Neural progenitor cell (in vitro differentiated cells): ENCODE data around the gene UROC1. TPM values are rescaled to one million over a fixed set of nuclear protein-coding genes. Genes with fewer than 3 reads are reported as not detected.

Source experiments
- DNase-seq: peaks from one replicate; pipeline ENCODE4 v3.0.0-alpha.2; 2016; ENCODE audit warnings: low spot score
- H2AFZ ChIP-seq: fragments of 200-600 bp; sonication (generic); replicated peaks from 2 replicates; pipeline ENCODE4 v1.6.1; 2016; ENCODE audit warnings: antibody characterized with exemption
- H3F3A ChIP-seq: fragments of 200-600 bp; sonication (generic); 2 replicates; pipeline ENCODE4 v1.6.1; 2016; ENCODE audit warnings: antibody characterized with exemption, low read depth
- H3K27ac ChIP-seq: fragments of 200-600 bp; sonication (generic); 2 replicates; pipeline ENCODE4 v1.5.1; 2016; ENCODE audit warnings: mild to moderate bottlenecking
- H3K27me3 ChIP-seq: fragments of 200-600 bp; sonication (generic); 2 replicates; pipeline ENCODE4 v1.6.1; 2016; ENCODE audit warnings: mild to moderate bottlenecking, moderate library complexity
- H3K36me3 ChIP-seq: fragments of 200-600 bp; sonication (generic); 2 replicates; pipeline ENCODE4 v1.5.1; 2016
- H3K4me1 ChIP-seq: fragments of 200-600 bp; sonication (generic); 2 replicates; pipeline ENCODE4 v1.6.1; 2016; ENCODE audit warnings: mixed run types
- H3K4me2 ChIP-seq: fragments of 200-600 bp; sonication (generic); 2 replicates; pipeline ENCODE4 v1.6.1; 2016
- H3K4me3 ChIP-seq: fragments of 200-600 bp; sonication (generic); 2 replicates; pipeline ENCODE4 v1.5.1; 2016
- H3K79me2 ChIP-seq: fragments of 200-600 bp; sonication (generic); 2 replicates; pipeline ENCODE4 v1.6.1; 2016; ENCODE audit warnings: low read depth
- H3K9ac ChIP-seq: fragments of 200-600 bp; sonication (generic); 2 replicates; pipeline ENCODE4 v1.6.1; 2016
- H3K9me3 ChIP-seq: fragments of 200-600 bp; sonication (generic); 2 replicates; pipeline ENCODE4 v1.5.1; 2016; ENCODE audit warnings: low read depth
- H4K20me1 ChIP-seq: fragments of 200-600 bp; sonication (generic); 2 replicates; pipeline ENCODE4 v1.6.1; 2016; ENCODE audit warnings: low read depth
- H3K27ac Mint-ChIP-seq: 3 replicates; pipeline ENCODE4 v1.8.0; 2021; ENCODE audit warnings: mixed read lengths
- H3K27me3 Mint-ChIP-seq: 2 replicates; pipeline ENCODE4 v1.8.0; 2022; ENCODE audit warnings: low read depth, mild to moderate bottlenecking, inconsistent platforms, moderate library complexity, mixed read lengths; ENCODE audit not compliant: insufficient read depth
- H3K36me3 Mint-ChIP-seq: 3 replicates; pipeline ENCODE4 v1.8.0; 2021; ENCODE audit warnings: mixed read lengths
- H3K4me1 Mint-ChIP-seq: 3 replicates; pipeline ENCODE4 v1.8.0; 2021; ENCODE audit warnings: mixed read lengths
- H3K4me3 Mint-ChIP-seq: 3 replicates; pipeline ENCODE4 v1.8.0; 2021; ENCODE audit warnings: mild to moderate bottlenecking, moderate library complexity, mixed read lengths
- H3K9me3 Mint-ChIP-seq: 3 replicates; pipeline ENCODE4 v1.8.0; 2020; ENCODE audit warnings: mixed read lengths
- EZH2 ChIP-seq: fragments of 200-600 bp; sonication (generic); IDR thresholded peaks from 2 replicates; pipeline ENCODE4 v1.6.1; 2017; ENCODE audit warnings: antibody characterized with exemption, mild to moderate bottlenecking, moderate library complexity
- EZH2phosphoT487 ChIP-seq: fragments of 200-600 bp; sonication (generic); IDR thresholded peaks from 2 replicates; pipeline ENCODE4 v1.6.1; 2017; ENCODE audit warnings: antibody characterized with exemption
- total RNA-seq: library from RNA; depleted of rRNA; stranded (reverse); fragments of >200 nt; gene quantifications from 2 replicates; pipeline ENCODE4 v1.2.3, GENCODE V29; 2015; ENCODE audit warnings: low replicate concordance
- TF ChIP-seq, protein P1 (sequence below): fragments of 200-600 bp; sonication (generic); IDR thresholded peaks from 2 replicates; pipeline ENCODE4 v1.5.1; 2017; ENCODE audit warnings: antibody characterized with exemption, mild to moderate bottlenecking

The UROC1 gene
- total RNA-seq, 1 donor from 2014 or later = not detected

- no peak overlapping the region for H3K27ac ChIP-seq
- no peaks in the 10 kb centered on the region for H3F3A ChIP-seq
- Mint-ChIP-seq H3K9me3 (no peaks in the 10 kb centered on the region), H3K36me3 (no peaks in the 10 kb centered on the region), H3K4me3 (no peak overlapping the region), H3K27ac (no peak overlapping the region), H3K27me3 (peaks cover 42% of the 10 kb centered on the region), H3K4me1 (peaks cover 8% of the 10 kb centered on the region)
- no peak overlapping the region for H3K4me2 ChIP-seq
- H3K36me3 ChIP-seq = no peaks in the 10 kb centered on the region
- peaks cover 4% of the 10 kb centered on the region for H3K4me1 ChIP-seq
- no peak for DNase-seq
- no peaks in the 10 kb centered on the region for H3K9me3 ChIP-seq
- no peaks in the 10 kb centered on the region for H4K20me1 ChIP-seq
- no peak overlapping the region for H3K9ac ChIP-seq
- H3K27me3 ChIP-seq = peaks cover 36% of the 10 kb centered on the region
- no peak overlapping the region for H2AFZ ChIP-seq
- no peak for TF ChIP-seq EZH2
- no peak for TF ChIP-seq EZH2phosphoT487
- TF ChIP-seq, protein P1, sequence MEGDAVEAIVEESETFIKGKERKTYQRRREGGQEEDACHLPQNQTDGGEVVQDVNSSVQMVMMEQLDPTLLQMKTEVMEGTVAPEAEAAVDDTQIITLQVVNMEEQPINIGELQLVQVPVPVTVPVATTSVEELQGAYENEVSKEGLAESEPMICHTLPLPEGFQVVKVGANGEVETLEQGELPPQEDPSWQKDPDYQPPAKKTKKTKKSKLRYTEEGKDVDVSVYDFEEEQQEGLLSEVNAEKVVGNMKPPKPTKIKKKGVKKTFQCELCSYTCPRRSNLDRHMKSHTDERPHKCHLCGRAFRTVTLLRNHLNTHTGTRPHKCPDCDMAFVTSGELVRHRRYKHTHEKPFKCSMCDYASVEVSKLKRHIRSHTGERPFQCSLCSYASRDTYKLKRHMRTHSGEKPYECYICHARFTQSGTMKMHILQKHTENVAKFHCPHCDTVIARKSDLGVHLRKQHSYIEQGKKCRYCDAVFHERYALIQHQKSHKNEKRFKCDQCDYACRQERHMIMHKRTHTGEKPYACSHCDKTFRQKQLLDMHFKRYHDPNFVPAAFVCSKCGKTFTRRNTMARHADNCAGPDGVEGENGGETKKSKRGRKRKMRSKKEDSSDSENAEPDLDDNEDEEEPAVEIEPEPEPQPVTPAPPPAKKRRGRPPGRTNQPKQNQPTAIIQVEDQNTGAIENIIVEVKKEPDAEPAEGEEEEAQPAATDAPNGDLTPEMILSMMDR = no peak
- no peak overlapping the region for H3K4me3 ChIP-seq
- no peaks in the 10 kb centered on the region for H3K79me2 ChIP-seq
These were observed 9.1 kb upstream of the UROC1 start for GRCh38 chr3:126526668-126527005.

DNA sequence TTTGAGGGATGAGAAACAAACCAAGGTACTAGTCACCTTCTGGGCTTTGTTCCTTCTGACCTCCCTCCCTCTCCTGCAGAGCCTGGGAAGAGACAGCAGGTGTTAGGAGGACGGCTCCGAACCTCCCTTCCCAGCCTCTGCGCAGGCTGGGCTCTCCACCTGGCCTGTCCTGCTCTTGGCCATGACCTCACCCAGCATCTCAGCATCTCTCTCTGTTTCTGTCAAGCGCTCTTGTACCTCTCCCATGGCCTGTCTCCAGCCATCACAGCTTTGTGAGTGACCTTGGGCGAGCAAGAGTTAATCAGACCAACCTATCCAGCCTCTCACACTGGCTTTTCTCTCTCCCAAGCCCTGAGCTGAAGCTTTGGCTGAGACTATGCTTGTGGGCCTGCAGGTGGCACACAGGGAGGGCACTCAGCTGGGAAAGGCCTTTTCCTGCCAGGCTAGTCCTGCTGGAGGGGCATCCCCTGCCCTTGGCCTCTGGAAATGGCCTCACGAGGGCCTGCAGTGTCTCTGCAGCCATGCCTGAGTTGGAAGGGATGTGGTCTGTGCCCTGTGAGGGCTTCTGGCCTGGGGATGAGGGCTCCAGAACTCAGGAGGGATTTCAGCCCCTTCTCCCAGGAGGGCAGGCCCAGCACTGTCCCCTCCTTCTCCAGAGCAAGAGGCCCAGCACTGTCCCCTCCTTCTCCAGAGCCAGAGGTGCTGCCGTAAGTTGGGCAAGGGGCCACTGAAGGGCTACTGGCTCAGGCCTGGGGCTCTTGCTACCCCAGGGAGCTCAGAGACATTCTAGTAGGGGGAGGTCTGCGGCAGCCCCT lies 8.5 kb upstream of the UROC1 start:
- H3K27ac Mint-ChIP-seq = no peak overlapping the region
- Histone ChIP-seq H3K9me3 (no peaks in the 10 kb centered on the region), H2AFZ (no peak overlapping the region), H3K36me3 (no peaks in the 10 kb centered on the region), H3K4me3 (no peak overlapping the region), H4K20me1 (no peaks in the 10 kb centered on the region), H3F3A (no peaks in the 10 kb centered on the region), H3K27me3 (peaks cover 36% of the 10 kb centered on the region), H3K4me2 (no peak overlapping the region), H3K27ac (no peak overlapping the region), H3K4me1 (peaks cover 4% of the 10 kb centered on the region), H3K9ac (no peak overlapping the region), H3K79me2 (no peaks in the 10 kb centered on the region)
- H3K27me3 Mint-ChIP-seq = peaks cover 42% of the 10 kb centered on the region
- H3K36me3 Mint-ChIP-seq = no peaks in the 10 kb centered on the region
- H3K4me1 Mint-ChIP-seq = peaks cover 8% of the 10 kb centered on the region
- no peaks in the 10 kb centered on the region for H3K9me3 Mint-ChIP-seq
- no peak for DNase-seq
- TF ChIP-seq, protein P1 = no peak
- TF ChIP-seq EZH2 = no peak
- TF ChIP-seq EZH2phosphoT487 = no peak
- no peak overlapping the region for H3K4me3 Mint-ChIP-seq

GRCh38 chr3:126525091-126525852 lies 7.7 kb upstream of the UROC1 start:
- Histone ChIP-seq H3K4me1 (peaks cover 4% of the 10 kb centered on the region), H3K79me2 (no peaks in the 10 kb centered on the region), H4K20me1 (no peaks in the 10 kb centered on the region), H3K9ac (no peak overlapping the region), H2AFZ (no peak overlapping the region), H3K4me3 (no peak overlapping the region), H3K9me3 (no peaks in the 10 kb centered on the region), H3K36me3 (no peaks in the 10 kb centered on the region), H3K27ac (no peak overlapping the region), H3F3A (no peaks in the 10 kb centered on the region), H3K4me2 (no peak overlapping the region), H3K27me3 (peaks cover 36% of the 10 kb centered on the region)
- no peaks in the 10 kb centered on the region for H3K36me3 Mint-ChIP-seq
- no peak for DNase-seq
- peak overlapping the region; percentile 55 for H3K4me3 Mint-ChIP-seq
- H3K27me3 Mint-ChIP-seq = peaks cover 42% of the 10 kb centered on the region
- TF ChIP-seq, protein P1 = no peak
- TF ChIP-seq EZH2 = no peak
- TF ChIP-seq EZH2phosphoT487 = no peak
- no peaks in the 10 kb centered on the region for H3K9me3 Mint-ChIP-seq
- H3K27ac Mint-ChIP-seq = no peak overlapping the region
- peaks cover 8% of the 10 kb centered on the region for H3K4me1 Mint-ChIP-seq
